Measurements from ENCODE around the gene RNASE7.

The RNASE7 gene

GRCh38 chr14:21087294-21088091 is 45.3 kb downstream of the RNASE7 start:
- DNase-seq (ENCODE audit: low spot score) = peak; percentile 96

GRCh38 chr14:21088687-21089086 is 46.5 kb downstream of the RNASE7 start:
- DNase-seq (ENCODE audit: low spot score) = no peak

- DNase-seq (ENCODE audit: low spot score) = no peak
Observed at GRCh38 chr14:21089271-21089670, 47.1 kb downstream of the RNASE7 start.

GRCh38 chr14:21089877-21090193 is 47.7 kb downstream of the RNASE7 start:
- DNase-seq (ENCODE audit: low spot score) = no peak

- no peak for DNase-seq (ENCODE audit: low spot score)
Observed at GRCh38 chr14:21090194-21090939, 48.2 kb downstream of the RNASE7 start.

GRCh38 chr14:21090940-21091663 is 48.9 kb downstream of the RNASE7 start:
- DNase-seq (ENCODE audit: low spot score) = no peak

- DNase-seq (ENCODE audit: low spot score) = no peak
Observed at GRCh38 chr14:21091821-21092272, 49.7 kb downstream of the RNASE7 start.

GRCh38 chr14:21092273-21093011 is 50.3 kb downstream of the RNASE7 start:
- peak; percentile 80 for DNase-seq (ENCODE audit: low spot score)

GRCh38 chr14:21093018-21093417 is 50.9 kb downstream of the RNASE7 start:
- DNase-seq (ENCODE audit: low spot score) = no peak
